OCI-LY1 (cell line): Measurements from ENCODE around the gene DOCK2.

Experiments
- CTCF ChIP-seq: fragments of 200-600 bp; sonication (generic), shearing (Covaris generic); IDR thresholded peaks from 2 replicates; pipeline ENCODE4 v1.5.1; 2017; ENCODE audit warnings: mild to moderate bottlenecking, antibody characterized with exemption, low read length, moderate library complexity, mixed read lengths
- EZH2 ChIP-seq: fragments of 200-600 bp; sonication (generic), shearing (Covaris generic); IDR thresholded peaks from 2 replicates; pipeline ENCODE4 v1.8.0; 2017; ENCODE audit warnings: borderline replicate concordance, mixed run types, mild to moderate bottlenecking, antibody characterized with exemption, low read length, moderate library complexity, mixed read lengths

GRCh38 chr5:169911448-169912212, 274.6 kb downstream of the DOCK2 start:
- no peak for TF ChIP-seq CTCF
- TF ChIP-seq EZH2: no peak
